Chondrocyte (in vitro differentiated cells): Measurements from ENCODE around the gene CDH12. TPM values are rescaled to one million over a fixed set of nuclear protein-coding genes. Genes with fewer than 3 reads are reported as not detected.
"Not testable (repeated sequence)": the region's sequence is repeated elsewhere in the genome, so short reads cannot be mapped to it uniquely, and the experiment has no call there.

Experiments used
- DNase-seq: peaks from one replicate; pipeline ENCODE4 v3.0.0; 2021; ENCODE audit warnings: mixed read lengths, low spot score
- H3K27ac Mint-ChIP-seq: one replicate; pipeline ENCODE4 v1.8.0; 2021; ENCODE audit warnings: mild to moderate bottlenecking, moderate library complexity, mixed read lengths; ENCODE audit not compliant: unreplicated experiment
- H3K27me3 Mint-ChIP-seq: 2 replicates; pipeline ENCODE4 v1.8.0; 2021; ENCODE audit warnings: low read depth, mixed read lengths
- H3K36me3 Mint-ChIP-seq: 2 replicates; pipeline ENCODE4 v1.8.0; 2021; ENCODE audit warnings: low read depth, mixed read lengths
- H3K4me1 Mint-ChIP-seq: 2 replicates; pipeline ENCODE4 v1.8.0; 2021; ENCODE audit warnings: low read depth, mild to moderate bottlenecking, mixed read lengths
- H3K4me3 Mint-ChIP-seq: one replicate; pipeline ENCODE4 v1.8.0; 2021; ENCODE audit warnings: mild to moderate bottlenecking, moderate library complexity, mixed read lengths; ENCODE audit not compliant: unreplicated experiment
- H3K9me3 Mint-ChIP-seq: 2 replicates; pipeline ENCODE4 v1.8.0; 2021; ENCODE audit warnings: low read depth, mixed read lengths
- CTCF ChIP-seq: fragments of 200-600 bp; sonication (generic); IDR thresholded peaks from 2 replicates; pipeline ENCODE4 v1.5.0; 2021; ENCODE audit warnings: antibody characterized with exemption, mild to moderate bottlenecking, moderate library complexity
- total RNA-seq: library from RNA; stranded (reverse); gene quantifications from 3 replicates; pipeline ENCODE4 v1.2.1, GENCODE V29; 2021

Gene CDH12
- total RNA-seq, 1 donor from 2014 or later, result not detected

GRCh38 chr5:22348027-22348426, 505.1 kb downstream of the CDH12 start:
- Mint-ChIP-seq H3K27ac (no peak overlapping the region), H3K4me3 (no peak overlapping the region), H3K36me3 (no peaks in the 10 kb centered on the region), H3K4me1 (no peaks in the 10 kb centered on the region), H3K9me3 (no peaks in the 10 kb centered on the region), H3K27me3 (no peaks in the 10 kb centered on the region)
- no peak for TF ChIP-seq CTCF
- no peak for DNase-seq

- Mint-ChIP-seq H3K27me3 (no peaks in the 10 kb centered on the region), H3K27ac (no peak overlapping the region), H3K9me3 (no peaks in the 10 kb centered on the region), H3K4me3 (no peak overlapping the region), H3K36me3 (no peaks in the 10 kb centered on the region), H3K4me1 (no peaks in the 10 kb centered on the region)
- DNase-seq, result no peak
- no peak for TF ChIP-seq CTCF
Measured at GRCh38 chr5:22344000-22344399, 509.1 kb downstream of the CDH12 start.

GRCh38 chr5:22341406-22341805, 511.7 kb downstream of the CDH12 start:
- Mint-ChIP-seq H3K9me3 (no peaks in the 10 kb centered on the region), H3K36me3 (no peaks in the 10 kb centered on the region), H3K4me1 (no peaks in the 10 kb centered on the region), H3K4me3 (no peak overlapping the region), H3K27ac (no peak overlapping the region), H3K27me3 (no peaks in the 10 kb centered on the region)
- TF ChIP-seq CTCF, result no peak
- DNase-seq, result no peak

- not testable (repeated sequence) for H3K27me3 Mint-ChIP-seq, H3K4me1 Mint-ChIP-seq, DNase-seq, H3K27ac Mint-ChIP-seq, H3K36me3 Mint-ChIP-seq, H3K4me3 Mint-ChIP-seq
- H3K9me3 Mint-ChIP-seq, result peaks cover 17% of the 10 kb centered on the region
Measured at GRCh38 chr5:22332949-22333348, 520.2 kb downstream of the CDH12 start.

GRCh38 chr5:22329683-22330082, 523.5 kb downstream of the CDH12 start:
- DNase-seq, result no peak
- H3K27ac Mint-ChIP-seq, result no peak overlapping the region
- H3K4me3 Mint-ChIP-seq, result no peak overlapping the region
- H3K36me3 Mint-ChIP-seq, result no peaks in the 10 kb centered on the region
- TF ChIP-seq CTCF, result no peak
- peaks cover 8% of the 10 kb centered on the region for H3K9me3 Mint-ChIP-seq
- H3K27me3 Mint-ChIP-seq, result no peaks in the 10 kb centered on the region
- H3K4me1 Mint-ChIP-seq, result no peaks in the 10 kb centered on the region

- Mint-ChIP-seq H3K27me3 (no peaks in the 10 kb centered on the region), H3K4me3 (no peak overlapping the region), H3K27ac (no peak overlapping the region), H3K36me3 (no peaks in the 10 kb centered on the region), H3K9me3 (no peaks in the 10 kb centered on the region), H3K4me1 (no peaks in the 10 kb centered on the region)
- no peak for TF ChIP-seq CTCF
- DNase-seq, result no peak
Measured at GRCh38 chr5:22319798-22320197, 533.3 kb downstream of the CDH12 start.
